ENCODE results near the gene FRMPD1.

FRMPD1 gene

DNA sequence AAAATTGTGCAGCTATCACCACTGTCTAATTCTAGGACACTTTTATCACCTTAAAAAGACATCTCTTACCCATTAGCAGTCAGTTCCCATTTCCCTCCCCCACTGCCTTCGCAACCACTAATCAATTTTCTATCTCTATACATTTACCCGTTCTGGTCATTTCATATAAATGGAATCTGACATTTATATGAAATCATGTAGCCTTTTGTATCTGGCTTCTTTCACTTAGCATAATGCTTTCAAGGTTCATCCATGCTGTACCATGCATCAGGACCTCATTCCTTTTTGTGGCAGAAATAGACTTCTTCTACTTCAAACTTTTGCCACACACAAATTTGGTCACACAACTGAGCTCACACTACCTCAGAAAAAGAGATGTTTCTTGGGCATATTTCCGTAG lies 32.2 kb downstream of the FRMPD1 start:
- no peak for DNase-seq (ENCODE audit: low read depth)

DNA sequence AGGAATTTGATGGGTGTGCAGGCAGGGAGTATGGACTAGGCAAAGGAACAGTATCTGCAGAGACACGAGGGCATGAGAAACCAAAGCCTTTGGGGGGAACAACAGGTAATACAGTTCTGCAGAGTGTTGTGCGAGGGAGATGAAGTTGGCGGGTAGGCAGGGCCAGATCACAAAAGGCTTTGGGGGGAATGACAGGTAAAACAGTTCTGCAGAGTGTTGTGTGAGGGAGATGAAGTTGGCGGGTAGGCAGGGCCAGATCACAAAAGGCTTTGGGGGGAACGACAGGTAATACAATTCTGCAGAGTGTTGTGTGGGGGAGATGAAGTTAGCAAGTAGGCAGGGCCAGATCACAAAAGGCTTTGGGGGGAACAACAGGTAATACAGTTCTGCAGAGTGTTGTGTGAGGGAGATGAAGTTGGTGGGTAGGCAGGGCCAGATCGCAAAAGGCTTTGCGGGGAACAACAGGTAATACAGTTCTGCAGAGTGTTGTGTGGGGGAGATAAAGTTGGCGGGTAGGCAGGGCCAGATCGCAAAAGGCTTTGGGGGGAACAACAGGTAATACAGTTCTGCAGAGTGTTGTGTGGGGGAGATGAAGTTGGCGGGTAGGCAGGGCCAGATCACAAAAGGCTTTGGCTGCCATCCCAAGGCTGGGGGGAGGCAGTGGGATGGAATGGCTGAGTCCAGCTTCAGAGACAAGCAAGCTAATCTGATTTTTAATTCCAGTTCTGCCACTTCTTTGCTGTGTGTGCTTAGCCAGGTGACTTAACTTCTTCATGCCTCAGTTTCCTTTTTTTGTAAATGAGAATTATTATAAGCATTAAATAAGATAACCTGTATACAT lies 33.0 kb downstream of the FRMPD1 start:
- DNase-seq (ENCODE audit: low read depth): no peak

DNA sequence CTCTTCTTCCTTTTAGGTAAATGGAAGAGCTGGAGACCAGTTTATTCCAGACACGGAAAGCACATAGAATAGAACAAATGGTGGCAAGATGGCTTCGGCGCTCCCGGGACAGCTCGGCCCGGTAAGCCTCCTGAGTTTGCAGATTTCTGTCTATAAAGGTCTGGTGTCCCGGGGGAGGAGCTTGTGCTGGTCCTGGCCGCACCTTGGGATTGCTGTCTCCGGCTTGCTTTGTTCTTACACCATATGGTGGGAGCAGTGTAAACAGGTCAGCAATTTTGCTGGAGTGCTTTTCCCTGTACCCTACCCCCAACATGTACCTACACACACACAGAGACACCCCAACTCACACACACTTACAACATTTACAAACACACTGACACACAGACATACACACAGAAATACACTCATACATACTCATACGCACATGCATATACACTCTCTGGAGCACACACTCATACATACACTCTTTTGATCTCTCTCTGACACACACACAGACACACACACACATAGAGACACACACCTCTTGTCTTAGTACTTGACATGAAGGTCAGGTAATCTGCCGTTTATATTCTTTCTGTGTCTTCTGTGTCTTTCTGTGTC lies 42.0 kb downstream of the FRMPD1 start:
- no peak for DNase-seq (ENCODE audit: low read depth)

DNA sequence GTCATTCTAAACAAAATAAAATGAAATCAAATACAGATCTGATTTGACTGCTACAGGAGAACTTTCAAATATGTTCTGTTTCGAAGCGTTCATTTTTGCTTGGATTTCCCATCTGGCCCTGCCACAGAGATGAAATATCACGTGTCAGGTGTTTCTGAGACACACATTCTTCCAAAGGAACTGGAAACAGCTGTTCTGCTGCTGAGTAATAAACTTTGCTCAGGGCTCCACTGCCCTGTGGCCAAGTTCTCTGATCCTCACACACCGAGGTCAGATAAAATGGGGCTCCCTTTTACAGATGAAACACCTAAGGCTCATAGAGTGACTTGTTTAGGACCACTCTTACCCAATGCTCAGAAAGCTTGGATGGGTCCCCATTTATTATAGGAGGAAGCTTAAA lies 42.5 kb downstream of the FRMPD1 start:
- DNase-seq (ENCODE audit: low read depth): no peak

DNA sequence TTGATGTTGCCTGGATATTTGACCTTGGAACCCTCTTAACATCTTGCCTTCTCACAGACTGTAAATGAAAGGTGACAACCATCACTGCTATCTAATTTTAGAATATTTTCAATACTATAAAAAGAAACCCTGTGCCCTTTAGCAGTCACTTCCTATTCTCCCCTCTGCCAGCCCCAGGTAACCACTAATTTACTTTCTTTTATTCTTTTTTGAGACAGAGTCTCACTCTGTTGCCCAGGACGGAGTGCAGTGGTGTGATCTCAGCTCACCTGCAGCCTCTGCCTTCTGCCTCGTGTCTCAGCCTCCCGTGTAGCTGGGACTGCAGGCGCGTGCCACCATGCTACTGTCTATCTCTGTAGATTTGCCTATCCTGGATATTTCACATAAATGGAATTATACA lies 43.6 kb downstream of the FRMPD1 start:
- no peak for DNase-seq (ENCODE audit: low read depth)

DNA sequence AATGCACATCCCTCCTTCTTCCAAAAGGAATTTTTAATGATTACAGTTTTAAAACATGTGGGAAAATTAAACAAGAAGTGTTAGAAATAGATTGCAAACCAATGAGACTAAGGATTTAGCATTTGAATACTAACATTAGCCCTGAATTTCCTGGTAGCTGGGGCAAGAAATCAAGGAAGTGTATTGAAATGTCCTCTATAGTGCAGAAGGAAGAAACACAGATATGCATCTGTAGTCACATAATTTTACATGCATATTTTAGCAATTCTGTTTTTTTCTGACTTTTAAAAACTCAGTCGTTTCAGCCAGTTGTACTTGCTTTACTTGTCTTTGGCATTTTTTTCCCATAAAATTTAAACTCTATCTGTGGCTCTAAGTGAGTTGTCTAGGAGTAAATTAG lies 45.8 kb downstream of the FRMPD1 start:
- no peak for DNase-seq (ENCODE audit: low read depth)

DNA sequence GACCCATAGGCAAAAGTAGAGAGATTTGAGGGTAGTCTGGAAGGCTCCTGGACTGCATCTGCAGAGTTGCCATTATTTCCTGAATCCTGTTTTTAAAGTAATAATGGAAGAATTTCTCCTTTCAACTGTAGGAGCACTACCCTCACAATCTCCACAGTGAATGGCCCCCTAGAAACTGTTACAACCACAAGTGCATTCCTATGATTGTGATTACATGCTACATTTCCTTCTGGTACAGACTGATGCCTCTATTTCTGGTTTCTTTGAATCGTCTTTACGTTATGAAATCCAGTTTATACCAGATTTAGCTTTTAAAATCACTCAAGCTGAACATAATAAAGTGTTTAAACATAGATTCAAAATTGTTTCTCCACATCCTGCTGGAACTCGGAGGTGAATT lies 49.4 kb downstream of the FRMPD1 start:
- DNase-seq (ENCODE audit: low read depth): no peak

DNA sequence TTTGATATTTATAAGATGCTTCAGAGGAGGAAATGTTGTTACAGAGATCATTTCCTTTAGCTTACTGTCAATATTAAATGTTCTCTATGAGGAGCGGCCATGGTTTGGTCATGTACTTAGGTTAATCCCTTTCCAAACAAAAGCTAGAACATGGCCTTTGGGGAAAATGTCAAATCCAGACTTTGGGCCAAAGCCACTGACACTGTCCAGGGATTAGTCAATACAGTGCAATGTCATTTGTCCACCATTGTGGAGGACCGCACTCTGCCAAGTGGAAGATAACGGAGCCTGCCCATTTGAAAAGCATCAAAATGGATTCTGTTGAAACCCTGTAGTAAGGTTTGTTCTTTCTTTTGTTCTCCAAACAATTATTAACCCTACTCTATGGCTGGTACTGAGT lies 50.1 kb downstream of the FRMPD1 start:
- no peak for DNase-seq (ENCODE audit: low read depth)

DNA sequence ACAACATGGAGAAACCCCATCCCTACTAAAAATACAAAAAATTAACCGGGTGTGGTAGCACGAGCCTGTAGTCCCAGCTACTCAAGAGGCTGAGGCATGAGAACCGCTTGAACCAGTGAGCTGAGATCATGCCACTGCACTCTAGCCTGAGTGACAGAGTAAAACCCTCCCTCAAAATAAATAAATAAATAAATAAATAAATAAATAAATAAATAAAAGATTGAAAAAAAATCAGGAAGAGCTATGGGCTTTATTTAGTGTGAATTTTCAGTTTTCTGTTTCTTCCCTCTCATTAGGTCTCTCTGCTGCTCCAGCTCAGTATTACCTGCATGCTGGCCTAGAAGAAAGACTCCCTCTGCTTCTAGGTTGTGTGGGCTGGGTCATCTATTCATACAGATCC lies 55.0 kb downstream of the FRMPD1 start:
- no peak for DNase-seq (ENCODE audit: low read depth)

DNA sequence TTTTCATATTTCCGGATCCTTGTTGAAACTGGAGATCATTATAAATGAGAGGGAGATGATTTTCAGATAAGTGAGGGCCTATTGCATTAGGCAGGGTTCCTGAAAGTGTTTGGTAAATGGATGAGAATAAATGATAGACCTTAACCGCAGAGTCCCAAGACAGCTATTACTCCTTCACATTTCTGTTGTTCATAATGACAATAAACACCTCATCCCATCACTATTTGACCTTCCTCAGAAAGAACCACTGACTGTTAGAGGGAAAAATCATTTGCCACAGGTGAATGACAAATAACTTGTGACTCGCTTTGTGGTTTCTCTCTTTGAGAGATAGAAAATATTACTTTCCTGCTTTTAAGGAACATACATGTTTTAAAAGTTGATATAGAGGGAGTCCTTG lies 55.5 kb downstream of the FRMPD1 start:
- DNase-seq (ENCODE audit: low read depth): no peak

DNA sequence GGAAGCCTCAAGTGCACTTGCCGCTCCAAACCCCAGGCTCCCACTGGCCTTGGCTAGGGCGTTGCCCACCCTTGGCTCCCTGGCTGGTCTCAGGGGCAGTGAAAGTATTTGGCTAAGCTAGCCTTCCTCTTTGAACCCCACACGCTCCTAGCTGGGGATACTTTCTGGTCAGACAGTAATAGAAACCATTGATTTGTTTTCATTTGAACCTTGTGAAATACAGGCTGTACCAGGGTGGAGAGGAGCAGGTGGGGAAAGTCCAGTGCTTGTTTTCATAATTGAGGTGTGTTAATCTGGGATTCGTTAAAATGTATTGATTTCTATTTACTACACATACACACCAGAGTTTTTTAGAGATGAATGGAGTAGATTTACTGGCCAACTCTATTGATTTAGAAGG lies 57.0 kb downstream of the FRMPD1 start:
- DNase-seq (ENCODE audit: low read depth): no peak

DNA sequence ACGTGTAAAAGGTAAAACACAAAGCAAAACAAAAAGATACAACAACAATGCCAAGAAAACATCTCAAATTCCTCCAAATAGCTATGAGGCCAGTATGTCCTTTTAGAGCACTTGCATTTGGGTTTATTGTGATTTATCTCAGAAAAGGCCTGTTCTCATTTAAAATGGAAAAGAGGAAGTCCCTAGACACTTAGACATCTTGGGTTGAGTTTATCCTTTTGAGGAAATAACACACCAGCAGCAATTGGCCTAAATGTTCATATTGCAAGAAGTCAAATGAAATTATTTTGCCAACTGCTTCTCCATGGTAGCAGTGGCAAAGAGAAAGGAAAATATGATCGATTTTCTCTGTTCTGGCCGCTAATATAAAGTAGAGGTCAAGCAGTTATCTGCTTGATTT lies 59.3 kb downstream of the FRMPD1 start:
- no peak for DNase-seq (ENCODE audit: low read depth)

DNA sequence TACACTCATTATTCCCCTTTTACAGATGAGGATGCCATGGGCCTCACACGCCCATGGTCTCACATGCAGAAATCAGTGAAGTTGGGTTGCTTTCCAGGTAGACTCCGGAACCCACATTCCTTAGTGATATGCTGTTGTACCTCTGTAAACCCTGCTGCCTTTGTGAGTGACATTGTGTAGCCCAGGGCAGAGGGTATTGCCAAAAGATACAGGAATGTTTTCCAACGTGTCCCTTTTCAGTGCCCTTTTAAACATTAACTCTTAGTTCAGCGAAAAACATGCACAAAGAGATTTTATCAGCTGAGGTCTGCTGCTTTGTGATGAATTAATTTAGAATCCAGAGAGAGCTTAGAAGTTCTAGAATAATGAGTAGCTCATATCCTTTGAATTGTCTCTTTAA lies 64.5 kb downstream of the FRMPD1 start:
- no peak for DNase-seq (ENCODE audit: low read depth)

DNA sequence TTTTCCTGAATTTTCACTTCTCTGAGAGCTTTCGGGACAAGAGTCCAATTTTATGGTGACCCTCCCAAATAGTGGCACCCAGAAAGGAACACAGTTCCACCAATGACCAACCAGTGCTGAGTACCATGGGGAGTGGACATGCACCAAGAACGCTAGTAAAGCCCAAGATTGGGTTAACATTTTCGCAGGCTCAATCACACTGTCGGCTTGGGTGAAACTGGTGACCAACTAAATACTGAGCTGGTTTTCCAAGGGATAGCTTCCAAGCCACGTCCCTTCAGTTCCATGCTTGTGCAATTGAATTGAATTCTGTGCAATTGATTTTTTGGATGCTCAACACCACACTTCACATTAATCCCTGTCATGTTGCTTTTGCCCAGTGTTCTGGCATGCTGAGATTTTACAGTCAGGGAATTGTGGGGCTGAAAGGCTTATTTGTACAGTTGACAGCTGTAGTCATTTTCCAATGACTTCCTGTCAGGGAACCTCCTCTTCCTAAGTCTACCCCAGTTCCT lies 65.3 kb downstream of the FRMPD1 start:
- DNase-seq (ENCODE audit: low read depth): no peak

DNA sequence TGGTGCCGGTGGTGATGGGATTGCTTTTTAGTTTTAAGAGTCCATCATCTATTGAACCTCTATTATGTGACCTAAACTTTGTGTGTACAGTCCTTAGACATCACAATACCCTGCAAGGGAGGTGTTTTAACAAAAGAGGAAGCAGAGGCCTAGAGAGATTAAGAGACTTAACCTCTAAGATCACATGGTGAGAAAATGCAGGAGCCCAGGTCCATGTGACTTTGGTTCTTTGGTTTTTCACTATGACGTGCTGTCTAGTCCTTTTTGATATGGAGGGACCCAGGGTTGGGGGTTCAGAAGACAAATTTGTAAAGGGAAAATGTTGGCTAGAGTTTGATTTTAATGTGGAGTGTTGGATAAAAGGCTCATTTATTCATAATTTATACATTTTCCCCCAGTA lies 68.8 kb downstream of the FRMPD1 start:
- no peak for DNase-seq (ENCODE audit: low read depth)

DNA sequence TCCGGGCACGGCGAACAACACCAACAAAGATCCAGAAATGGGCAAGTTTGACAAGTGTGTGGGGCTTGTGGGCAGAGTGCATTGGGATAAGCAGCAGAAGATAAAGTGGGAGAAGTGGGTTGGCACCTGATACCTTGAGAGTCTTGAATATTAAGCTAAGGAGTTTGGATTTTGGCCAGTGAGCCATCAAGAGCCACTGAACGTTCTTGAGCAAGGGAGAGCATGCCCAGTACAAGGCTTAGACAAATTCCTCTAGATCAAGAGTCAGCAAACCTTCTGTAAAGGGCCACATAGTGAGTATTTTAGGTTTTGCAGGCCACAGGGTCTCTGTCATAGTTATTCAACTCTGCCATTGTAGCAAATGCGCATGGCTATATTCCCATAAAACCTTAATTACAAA lies 76.3 kb downstream of the FRMPD1 start:
- no peak for DNase-seq (ENCODE audit: low read depth)

DNA sequence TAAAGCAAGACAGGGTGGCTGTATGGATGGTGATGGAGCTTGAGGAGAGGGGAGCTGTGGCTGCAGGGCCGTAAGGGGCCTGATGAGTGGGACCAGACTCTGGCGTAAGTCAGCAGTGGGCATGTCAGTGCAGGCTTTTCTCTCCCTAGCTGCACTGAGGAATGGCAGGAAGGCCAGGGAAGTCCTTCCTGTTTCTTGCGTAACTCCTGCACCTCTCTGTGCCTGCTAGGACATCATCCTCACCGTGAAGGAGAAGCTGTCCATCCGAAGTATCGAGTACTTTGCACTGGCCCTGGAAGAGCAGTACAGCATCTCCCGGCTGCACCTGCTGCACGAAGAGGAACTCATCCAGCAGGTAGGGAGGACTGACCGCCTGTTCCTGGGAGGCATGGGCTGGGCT lies 78.7 kb downstream of the FRMPD1 start:
- DNase-seq (ENCODE audit: low read depth): no peak

DNA sequence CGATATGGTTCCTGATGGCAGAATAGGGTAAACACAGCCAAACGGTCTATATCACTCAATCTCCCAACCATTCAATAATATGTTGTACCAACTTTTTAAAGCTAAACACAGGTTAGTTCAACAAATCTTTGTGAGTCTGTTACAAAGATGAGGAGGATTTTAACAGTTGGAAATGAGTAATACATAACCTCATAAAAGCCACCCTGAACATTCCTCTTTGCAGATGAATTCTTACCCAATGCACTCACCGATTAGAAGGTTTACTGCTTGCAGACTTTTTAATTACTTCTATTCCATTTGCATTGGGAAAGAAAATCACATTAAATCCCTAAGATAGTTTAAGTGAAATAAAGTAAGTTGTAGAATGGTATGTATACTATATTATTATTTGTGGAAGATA lies 79.5 kb downstream of the FRMPD1 start:
- no peak for DNase-seq (ENCODE audit: low read depth)

DNA sequence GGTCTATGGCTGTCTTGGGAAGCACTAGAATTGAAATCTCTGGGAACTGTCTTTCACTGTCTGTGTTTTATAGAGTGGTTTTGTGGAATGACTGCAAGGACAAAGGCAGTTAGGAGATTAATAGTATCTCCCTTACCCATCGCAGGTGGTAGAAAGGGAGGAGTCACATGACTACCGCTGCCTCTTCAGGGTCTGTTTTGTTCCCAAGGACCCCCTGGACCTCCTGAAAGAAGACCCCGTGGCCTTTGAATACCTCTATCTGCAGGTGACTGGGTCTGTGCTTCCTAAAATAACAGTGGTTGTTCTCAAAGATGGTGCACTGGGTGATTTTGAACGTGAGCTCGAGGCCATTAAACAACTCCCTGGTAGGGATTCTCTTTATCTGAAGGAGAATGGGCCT lies 80.1 kb downstream of the FRMPD1 start:
- DNase-seq (ENCODE audit: low read depth): no peak

DNA sequence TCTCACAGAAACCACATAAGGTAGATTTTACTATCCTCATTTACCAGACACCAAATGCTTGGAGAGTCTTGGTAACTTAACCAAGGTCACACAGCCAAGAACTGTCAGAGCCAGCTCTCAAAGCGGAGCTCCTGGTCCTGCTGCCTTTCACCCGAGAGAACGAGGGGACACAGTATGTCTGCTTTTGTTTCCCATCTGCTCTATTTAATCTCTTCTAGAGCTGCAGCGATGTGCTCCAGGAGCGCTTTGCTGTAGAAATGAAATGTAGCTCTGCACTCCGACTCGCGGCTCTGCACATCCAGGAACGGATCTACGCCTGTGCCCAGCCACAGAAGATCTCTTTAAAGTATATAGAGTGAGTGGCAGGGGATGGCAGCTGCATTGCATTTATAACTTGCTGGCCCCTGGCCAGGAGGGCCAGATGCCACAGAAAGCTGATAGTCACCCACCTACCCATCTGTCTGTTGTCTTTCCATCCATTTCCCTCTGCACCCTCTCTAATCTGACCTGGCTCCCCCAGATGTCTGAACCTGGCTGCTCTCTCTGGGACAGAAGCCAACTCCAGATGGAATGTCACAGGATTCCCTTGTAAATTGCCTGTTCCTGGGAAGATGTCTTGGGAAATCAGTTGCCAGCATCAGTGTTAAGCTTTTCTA lies 81.5 kb downstream of the FRMPD1 start:
- DNase-seq (ENCODE audit: low read depth): no peak

DNA sequence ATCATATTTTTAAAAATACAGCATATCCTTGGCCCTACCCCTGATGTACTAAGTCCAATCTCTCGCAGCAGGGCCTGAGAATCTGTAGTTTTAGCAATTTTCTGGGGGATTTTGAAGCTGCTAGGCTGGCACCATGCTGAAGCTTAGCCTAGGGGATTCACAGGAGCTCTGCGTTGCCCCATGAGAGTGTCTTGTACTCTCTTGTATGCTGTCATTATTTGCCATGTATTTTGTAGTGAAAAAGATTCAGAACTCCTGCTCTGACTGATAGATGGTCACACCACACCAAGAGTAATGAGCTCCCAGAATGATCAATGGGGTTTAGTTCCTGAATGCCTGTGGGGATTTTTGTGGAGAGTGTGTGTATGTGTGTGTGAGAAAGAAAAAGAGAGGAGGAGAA lies 82.2 kb downstream of the FRMPD1 start:
- no peak for DNase-seq (ENCODE audit: low read depth)

DNA sequence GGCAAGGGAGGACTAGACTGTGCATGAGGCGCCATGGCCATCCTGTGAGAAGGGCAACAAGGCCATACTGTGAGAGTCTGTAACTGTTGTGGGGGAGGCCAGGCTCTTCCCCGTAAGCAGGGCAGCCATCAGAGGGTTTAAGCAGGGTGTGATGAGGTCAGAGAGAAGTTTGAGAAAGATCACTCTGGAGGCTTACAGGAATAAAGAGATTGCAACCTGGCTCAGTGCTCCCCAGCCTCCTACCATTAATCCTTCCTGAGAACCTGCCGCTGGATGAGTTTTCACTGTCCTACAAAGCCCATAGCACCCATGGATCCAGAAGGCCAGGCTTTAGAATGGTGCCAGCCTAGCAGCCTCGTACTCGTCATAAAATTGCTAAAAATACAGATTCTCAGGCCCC lies 88.5 kb downstream of the FRMPD1 start:
- DNase-seq (ENCODE audit: low read depth): no peak

DNA sequence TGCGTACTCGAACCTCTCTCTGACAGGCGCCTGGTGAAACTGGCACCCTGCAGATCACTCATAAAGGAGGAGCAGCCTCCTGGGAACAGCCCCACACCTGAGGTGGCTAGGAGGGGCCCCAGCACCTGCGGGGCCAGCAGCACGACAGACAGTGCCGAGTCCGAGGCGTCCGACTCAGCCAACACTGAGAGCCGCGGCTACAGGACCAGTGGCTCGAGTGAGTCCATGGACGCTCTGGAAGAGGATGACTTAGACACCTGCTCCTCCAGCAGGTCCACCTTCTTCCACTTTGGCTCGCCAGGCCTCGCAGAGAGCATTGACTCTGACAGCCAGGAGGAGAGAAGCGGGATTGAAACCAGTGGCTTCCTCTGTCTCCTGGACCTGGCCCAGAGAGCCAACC lies 89.4 kb downstream of the FRMPD1 start:
- DNase-seq (ENCODE audit: low read depth): no peak
